PC-9 (cell line): ENCODE data around the gene IL1RAPL1. TPM values are rescaled to one million over a fixed set of nuclear protein-coding genes. Genes with fewer than 3 reads are reported as not detected.

ENCODE experiments used
- BruUV-seq: library from RNA; stranded (reverse); fragments of 400-500 nt; replicated peaks from 2 replicates; lab custom pipeline; 2021; lab: Mats Ljungman, UMichigan
- CTCF ChIA-PET: fragments of 300-600 bp; sonication (Branson Sonifier 250); formaldehyde crosslinking; loops from one replicate; lab custom pipeline; 2022; ENCODE audit warnings: antibody characterized with exemption; lab: Charles Lee
- POLR2A ChIA-PET: fragments of 300-600 bp; sonication (Branson Sonifier 250); formaldehyde crosslinking; loops from one replicate; lab custom pipeline; 2022; ENCODE audit warnings: antibody characterized with exemption; ENCODE audit not compliant: unreplicated experiment; lab: Charles Lee
- DNase-seq, 2 experiments: peaks; one replicate each; pipeline versions ENCODE4 v3.0.0 to v3.0.0-alpha.2; 2015 to 2022; ENCODE audit warnings: mixed read lengths in 1 of 2
- H2AFZ ChIP-seq: fragments of 200-600 bp; sonication (generic); 2 replicates; pipeline ENCODE4 v1.8.1; 2017; ENCODE audit warnings: antibody characterized with exemption
- H3F3A ChIP-seq: fragments of 200-600 bp; sonication (generic); 2 replicates; pipeline ENCODE4 v1.8.1; 2017; ENCODE audit warnings: antibody characterized with exemption, mild to moderate bottlenecking, low read depth; ENCODE audit not compliant: insufficient read depth
- H3K27ac ChIP-seq: fragments of 200-600 bp; sonication (generic); 2 replicates; pipeline ENCODE4 v1.6.1; 2016; ENCODE audit warnings: mixed run types
- H3K27me3 ChIP-seq: fragments of 200-600 bp; sonication (generic); 2 replicates; pipeline ENCODE4 v1.6.1; 2016; ENCODE audit warnings: low read depth, mixed run types; ENCODE audit not compliant: insufficient read depth
- H3K36me3 ChIP-seq: fragments of 200-600 bp; sonication (generic); 2 replicates; pipeline ENCODE4 v1.6.1; 2016; ENCODE audit warnings: low read depth, mixed run types
- H3K4me1 ChIP-seq: fragments of 200-600 bp; sonication (generic); replicated peaks from 2 replicates; pipeline ENCODE4 v1.6.1; 2016; ENCODE audit warnings: mixed run types; ENCODE audit not compliant: insufficient read depth
- H3K4me2 ChIP-seq: fragments of 200-600 bp; sonication (generic); 2 replicates; pipeline ENCODE4 v1.6.1; 2017; ENCODE audit warnings: mixed run types
- H3K4me3 ChIP-seq: fragments of 200-600 bp; sonication (generic); 2 replicates; pipeline ENCODE4 v1.6.1; 2016; ENCODE audit warnings: mixed run types
- H3K79me2 ChIP-seq: fragments of 200-600 bp; sonication (generic); 2 replicates; pipeline ENCODE4 v1.6.1; 2017; ENCODE audit warnings: low read depth, mixed run types
- H3K9me2 ChIP-seq: fragments of 200-600 bp; sonication (generic); 2 replicates; pipeline ENCODE4 v1.8.1; 2017; ENCODE audit warnings: mild to moderate bottlenecking; ENCODE audit not compliant: insufficient read depth
- H3K9me3 ChIP-seq: fragments of 200-600 bp; sonication (generic); 2 replicates; pipeline ENCODE4 v1.8.1; 2016; ENCODE audit warnings: low read depth; ENCODE audit not compliant: insufficient read depth
- H4K20me1 ChIP-seq: fragments of 200-600 bp; sonication (generic); 2 replicates; pipeline ENCODE4 v1.8.1; 2017; ENCODE audit not compliant: insufficient read depth
- EZH2 ChIP-seq: fragments of 200-600 bp; sonication (generic); IDR thresholded peaks from 2 replicates; pipeline ENCODE4 v1.8.0; 2017; ENCODE audit warnings: antibody characterized with exemption, low read depth
- intact Hi-C: fragments of 100-400 bp; cut with micrococcal nuclease; formaldehyde crosslinking; loops from one replicate; pipeline ENCODE4 v1.10.0; 2022; ENCODE audit not compliant: unreplicated experiment
- total RNA-seq: library from RNA; stranded (reverse); gene quantifications from 2 replicates; pipeline ENCODE4 v1.2.3, GENCODE V29; 2021
- TF ChIP-seq, protein P1 (sequence below): fragments of 200-600 bp; sonication (generic); conservative IDR thresholded peaks from 2 replicates; pipeline ENCODE4 v1.6.1; 2017; ENCODE audit warnings: mixed run types, antibody characterized with exemption, mild to moderate bottlenecking, moderate library complexity

Gene IL1RAPL1
- total RNA-seq, 1 experiment from 2014 or later, result 0.26 TPM

DNA sequence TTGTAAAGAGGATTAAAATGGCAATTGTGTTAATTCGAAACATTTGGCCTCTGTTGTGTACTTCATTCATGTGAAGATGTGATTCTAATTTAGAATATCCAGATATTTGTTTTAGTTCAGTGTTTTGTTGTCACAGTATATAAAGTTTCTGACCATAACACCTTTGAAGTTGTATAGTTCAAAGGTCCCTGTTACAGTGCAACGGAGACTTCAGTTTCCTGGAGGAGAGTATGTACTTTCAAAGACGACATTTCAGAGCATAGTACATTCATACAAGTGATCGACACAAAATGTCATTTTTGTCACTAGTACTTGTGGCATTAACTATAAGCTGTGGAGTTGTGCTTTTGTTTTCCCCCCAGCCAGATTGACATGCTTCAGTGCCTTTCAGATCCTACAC, 1255.3 kb downstream of the IL1RAPL1 start:
- Histone ChIP-seq H3K9me2 (no peaks in the 10 kb centered on the region), H3K27ac (no peak overlapping the region), H3K4me2 (no peak overlapping the region), H2AFZ (no peak overlapping the region), H3K9me3 (no peaks in the 10 kb centered on the region), H3K79me2 (no peaks in the 10 kb centered on the region), H4K20me1 (no peaks in the 10 kb centered on the region), H3K4me1 (no peaks in the 10 kb centered on the region), H3F3A (no peaks in the 10 kb centered on the region), H3K4me3 (no peak overlapping the region), H3K36me3 (no peaks in the 10 kb centered on the region), H3K27me3 (no peaks in the 10 kb centered on the region)
- DNase-seq, result no peak
- POLR2A ChIA-PET, result no interaction called here
- TF ChIP-seq, protein P1, sequence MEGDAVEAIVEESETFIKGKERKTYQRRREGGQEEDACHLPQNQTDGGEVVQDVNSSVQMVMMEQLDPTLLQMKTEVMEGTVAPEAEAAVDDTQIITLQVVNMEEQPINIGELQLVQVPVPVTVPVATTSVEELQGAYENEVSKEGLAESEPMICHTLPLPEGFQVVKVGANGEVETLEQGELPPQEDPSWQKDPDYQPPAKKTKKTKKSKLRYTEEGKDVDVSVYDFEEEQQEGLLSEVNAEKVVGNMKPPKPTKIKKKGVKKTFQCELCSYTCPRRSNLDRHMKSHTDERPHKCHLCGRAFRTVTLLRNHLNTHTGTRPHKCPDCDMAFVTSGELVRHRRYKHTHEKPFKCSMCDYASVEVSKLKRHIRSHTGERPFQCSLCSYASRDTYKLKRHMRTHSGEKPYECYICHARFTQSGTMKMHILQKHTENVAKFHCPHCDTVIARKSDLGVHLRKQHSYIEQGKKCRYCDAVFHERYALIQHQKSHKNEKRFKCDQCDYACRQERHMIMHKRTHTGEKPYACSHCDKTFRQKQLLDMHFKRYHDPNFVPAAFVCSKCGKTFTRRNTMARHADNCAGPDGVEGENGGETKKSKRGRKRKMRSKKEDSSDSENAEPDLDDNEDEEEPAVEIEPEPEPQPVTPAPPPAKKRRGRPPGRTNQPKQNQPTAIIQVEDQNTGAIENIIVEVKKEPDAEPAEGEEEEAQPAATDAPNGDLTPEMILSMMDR, result no peak
- TF ChIP-seq EZH2, result no peak
- CTCF ChIA-PET, result no interaction called here
- no TSS peak for BruUV-seq
- intact Hi-C loops, result no loop called here

DNA sequence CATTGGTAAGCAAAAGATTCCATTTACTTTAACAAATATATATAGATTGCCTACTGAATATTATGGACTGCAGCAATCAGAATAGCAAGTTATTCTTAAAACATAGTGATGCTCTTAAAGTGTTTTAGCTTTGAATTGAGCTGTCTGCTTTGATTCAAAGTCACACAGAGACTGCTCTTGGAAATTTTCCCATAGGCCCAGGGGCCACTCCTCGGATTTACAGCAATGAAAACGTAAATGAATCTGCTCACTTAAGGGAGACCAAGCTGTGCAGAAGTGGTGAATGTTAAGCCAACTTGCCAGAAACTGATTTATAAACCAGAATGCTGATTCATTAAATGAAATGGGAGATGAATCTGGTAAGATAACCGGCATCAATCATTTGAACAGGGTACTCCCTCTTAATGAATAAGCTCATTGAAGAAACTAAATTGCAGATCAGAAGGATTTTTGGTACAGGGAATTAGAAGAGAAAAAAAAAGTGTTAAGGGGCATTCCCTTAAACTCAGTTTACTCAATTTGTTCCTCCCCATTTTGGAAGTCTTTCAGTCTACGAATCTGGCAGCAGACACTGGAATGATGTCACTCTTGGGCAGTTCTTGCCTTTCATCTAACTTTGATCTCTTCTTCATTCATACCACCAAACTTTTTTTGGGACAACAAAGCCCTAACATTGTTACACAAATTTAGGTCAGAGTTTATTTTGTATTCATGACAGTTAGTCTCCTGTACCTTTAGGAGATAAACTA, 1264.8 kb downstream of the IL1RAPL1 start:
- H3K4me1 ChIP-seq, result no peaks in the 10 kb centered on the region
- DNase-seq, result no peak
- ChIA-PET CTCF (no interaction called here), POLR2A (no interaction called here)
- no peaks in the 10 kb centered on the region for H3K79me2 ChIP-seq
- H2AFZ ChIP-seq, result no peak overlapping the region
- intact Hi-C loops, result no loop called here
- no peaks in the 10 kb centered on the region for H3K27me3 ChIP-seq
- no peaks in the 10 kb centered on the region for H3K9me3 ChIP-seq
- no peaks in the 10 kb centered on the region for H4K20me1 ChIP-seq
- H3K9me2 ChIP-seq, result no peaks in the 10 kb centered on the region
- no peaks in the 10 kb centered on the region for H3F3A ChIP-seq
- H3K4me3 ChIP-seq, result no peak overlapping the region
- H3K36me3 ChIP-seq, result no peaks in the 10 kb centered on the region
- no TSS peak for BruUV-seq
- no peak overlapping the region for H3K27ac ChIP-seq
- H3K4me2 ChIP-seq, result no peak overlapping the region
- TF ChIP-seq, protein P1, result no peak
- TF ChIP-seq EZH2, result no peak

DNA sequence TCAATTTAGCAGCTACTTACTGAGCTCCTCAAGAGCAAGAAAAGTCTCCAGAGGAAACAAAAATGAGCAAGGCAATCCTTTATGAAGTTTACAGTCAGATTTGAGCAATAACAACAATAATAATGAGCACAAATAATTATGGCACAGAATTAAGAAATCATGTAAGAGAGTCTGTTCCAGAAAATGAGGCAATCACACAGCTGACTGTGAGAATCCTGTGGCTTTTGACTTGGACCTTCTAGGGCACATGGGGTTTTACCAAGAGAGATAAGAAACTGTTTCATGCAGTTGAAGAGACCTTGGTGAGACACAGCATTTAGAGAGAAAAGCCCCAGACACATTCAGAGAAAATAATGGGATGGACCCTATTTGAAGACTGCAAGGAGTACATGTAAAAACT, 1265.5 kb downstream of the IL1RAPL1 start:
- CTCF ChIA-PET, result no interaction called here

More for the DNA sequence above, 1265.5 kb downstream of the IL1RAPL1 start:
- intact Hi-C loops, result no loop called here
- H3K9me3 ChIP-seq, result no peaks in the 10 kb centered on the region
- H3K4me2 ChIP-seq, result no peak overlapping the region
- DNase-seq, result no peak
- BruUV-seq, result no TSS peak
- no peak overlapping the region for H3K27ac ChIP-seq
- no peaks in the 10 kb centered on the region for H4K20me1 ChIP-seq
- no peaks in the 10 kb centered on the region for H3K79me2 ChIP-seq
- no peaks in the 10 kb centered on the region for H3K36me3 ChIP-seq
- no peaks in the 10 kb centered on the region for H3K4me1 ChIP-seq
- no peak overlapping the region for H3K4me3 ChIP-seq
- H3K9me2 ChIP-seq, result no peaks in the 10 kb centered on the region
- H3F3A ChIP-seq, result no peaks in the 10 kb centered on the region
- H3K27me3 ChIP-seq, result no peaks in the 10 kb centered on the region
- TF ChIP-seq EZH2, result no peak
- TF ChIP-seq, protein P1, result no peak
- POLR2A ChIA-PET, result no interaction called here
- H2AFZ ChIP-seq, result no peak overlapping the region
